ENCODE results near the gene UCP2.

UCP2 gene

GRCh38 chr11:73968356-73968966 lies 14.2 kb downstream of the UCP2 start:
- no peak for DNase-seq

GRCh38 chr11:73965764-73966121 lies 16.9 kb downstream of the UCP2 start:
- DNase-seq: no peak

GRCh38 chr11:73965076-73965763 lies 17.4 kb downstream of the UCP2 start:
- no peak for DNase-seq

GRCh38 chr11:73963861-73964260 lies 18.8 kb downstream of the UCP2 start:
- DNase-seq: no peak

GRCh38 chr11:73962101-73962705 lies 20.4 kb downstream of the UCP2 start:
- no peak for DNase-seq

- DNase-seq: no peak
These were observed 21.3 kb downstream of the UCP2 start for GRCh38 chr11:73961321-73961720.

GRCh38 chr11:73958521-73959141 lies 24.0 kb downstream of the UCP2 start:
- no peak for DNase-seq

GRCh38 chr11:73957654-73958361 lies 24.8 kb downstream of the UCP2 start:
- DNase-seq: no peak

- no peak for DNase-seq
These were observed 25.6 kb downstream of the UCP2 start for GRCh38 chr11:73956876-73957653.

GRCh38 chr11:73951797-73952196 lies 30.8 kb downstream of the UCP2 start:
- DNase-seq: no peak

GRCh38 chr11:73950869-73951710 lies 31.6 kb downstream of the UCP2 start, which contains the start of gene DNAJB13:
DNAJB13 (plus strand) TSS chr11:73951026; CDS start chr11:73951070, 44 bp downstream.
- DNase-seq: no peak

GRCh38 chr11:73949912-73950311 lies 32.7 kb downstream of the UCP2 start:
- DNase-seq: no peak

- DNase-seq: no peak
These were observed 33.4 kb downstream of the UCP2 start for GRCh38 chr11:73949246-73949645.

GRCh38 chr11:73946798-73947458 lies 35.7 kb downstream of the UCP2 start:
- no peak for DNase-seq

- DNase-seq: no peak
These were observed 37.2 kb downstream of the UCP2 start for GRCh38 chr11:73945396-73945795.

- DNase-seq: no peak
These were observed 37.7 kb downstream of the UCP2 start for GRCh38 chr11:73944901-73945300.

GRCh38 chr11:73944085-73944484 lies 38.6 kb downstream of the UCP2 start:
- no peak for DNase-seq

- no peak for DNase-seq
These were observed 40.6 kb downstream of the UCP2 start for GRCh38 chr11:73942010-73942409.

GRCh38 chr11:73940801-73941570 lies 41.7 kb downstream of the UCP2 start:
- no peak for DNase-seq

- no peak for DNase-seq
These were observed 43.5 kb downstream of the UCP2 start for GRCh38 chr11:73939096-73939495.

Data from activated T-cell treated with anti-CD3 and anti-CD28 coated beads, Interleukin-2, amount 50 U/mL, for 1 hour (primary cell).